Measurements from ENCODE around the gene EFHD1.

Gene EFHD1

GRCh38 chr2:232698556-232699091, 65.2 kb downstream of the EFHD1 start:
- H3K9ac ChIP-seq (ENCODE audit: low read length): peak overlapping the region; percentile 95
- peaks cover 4% of the 10 kb centered on the region; the same call in 1 of the 2 replicates for H4K20me1 ChIP-seq (ENCODE audit: insufficient read depth, low read length)
- H3K4me3 ChIP-seq (ENCODE audit: low read length): peak overlapping the region; percentile 99
- H3K79me2 ChIP-seq (ENCODE audit: low read length): peaks cover 64% of the 10 kb centered on the region
- H3F3A ChIP-seq (ENCODE audit: insufficient read depth, low read length): 0 out of 2 replicates have a peak, but pooled peaks cover 3% of the 10 kb centered on the region
- no peak for TF ChIP-seq CTCF (IDR thresholded peaks at IDR 0.05; ENCODE audit: low read length)
- no peak for TF ChIP-seq EZH2 (optimal IDR thresholded peaks at IDR 0.05; ENCODE audit: low read depth, low read length)
- peak overlapping the region; percentile 87 for H3K4me2 ChIP-seq (ENCODE audit: low read depth, low read length)
- H3K4me1 ChIP-seq (ENCODE audit: low read length): peaks cover 22% of the 10 kb centered on the region
- no peak for DNase-seq
- no peak overlapping the region; the same call in 1 of the 2 replicates for H3K27ac ChIP-seq (ENCODE audit: low read length)
- no peaks in the 10 kb centered on the region for H3K9me2 ChIP-seq (replicated peaks; ENCODE audit: insufficient read depth, low read length)
- no peaks in the 10 kb centered on the region for H3K9me3 ChIP-seq (replicated peaks; ENCODE audit: insufficient read depth, low read length)
- peaks cover 5% of the 10 kb centered on the region; the same call in 1 of the 2 replicates for H3K36me3 ChIP-seq (replicated peaks; ENCODE audit: insufficient read depth, low read length)
- no peaks in the 10 kb centered on the region for H3K27me3 ChIP-seq (replicated peaks; ENCODE audit: insufficient read depth, low read length)
- no peak overlapping the region for H2AFZ ChIP-seq (ENCODE audit: low read length)

- H3F3A ChIP-seq (ENCODE audit: insufficient read depth, low read length): 0 out of 2 replicates have a peak, but pooled peaks cover 3% of the 10 kb centered on the region
- H3K9me3 ChIP-seq (replicated peaks; ENCODE audit: insufficient read depth, low read length): no peaks in the 10 kb centered on the region
- TF ChIP-seq CTCF (IDR thresholded peaks at IDR 0.05; ENCODE audit: low read length): no peak
- TF ChIP-seq EZH2phosphoT487 (IDR thresholded peaks at IDR 0.05; ENCODE audit: low read length): no peak
- no peak for TF ChIP-seq EZH2 (optimal IDR thresholded peaks at IDR 0.05; ENCODE audit: low read depth, low read length)
- H3K9ac ChIP-seq (ENCODE audit: low read length): peak overlapping the region; percentile 95; the same call in 1 of the 2 replicates
- peaks cover 22% of the 10 kb centered on the region for H3K4me1 ChIP-seq (ENCODE audit: low read length)
- peaks cover 69% of the 10 kb centered on the region for H3K79me2 ChIP-seq (ENCODE audit: low read length)
- no peaks in the 10 kb centered on the region for H3K9me2 ChIP-seq (replicated peaks; ENCODE audit: insufficient read depth, low read length)
- peaks cover 4% of the 10 kb centered on the region; the same call in 1 of the 2 replicates for H4K20me1 ChIP-seq (ENCODE audit: insufficient read depth, low read length)
- H3K27ac ChIP-seq (ENCODE audit: low read length): no peak overlapping the region
- DNase-seq: no peak
- H3K27me3 ChIP-seq (replicated peaks; ENCODE audit: insufficient read depth, low read length): no peaks in the 10 kb centered on the region
- H3K4me3 ChIP-seq (ENCODE audit: low read length): no peak overlapping the region; the same call in 1 of the 2 replicates
- no peak overlapping the region for H2AFZ ChIP-seq (ENCODE audit: low read length)
- H3K36me3 ChIP-seq (replicated peaks; ENCODE audit: insufficient read depth, low read length): peaks cover 5% of the 10 kb centered on the region; the same call in 1 of the 2 replicates
- H3K4me2 ChIP-seq (ENCODE audit: low read depth, low read length): peak overlapping the region; percentile 87
These were observed 65.7 kb downstream of the EFHD1 start for GRCh38 chr2:232699110-232699509.

GRCh38 chr2:232700154-232700553, 66.8 kb downstream of the EFHD1 start:
- no peak for TF ChIP-seq CTCF (IDR thresholded peaks at IDR 0.05; ENCODE audit: low read length)
- Histone ChIP-seq H3K9ac (ENCODE audit: low read length) (no peak overlapping the region), H3K4me1 (ENCODE audit: low read length) (peaks cover 22% of the 10 kb centered on the region), H3K27ac (ENCODE audit: low read length) (no peak overlapping the region), H3K27me3 (replicated peaks; ENCODE audit: insufficient read depth, low read length) (no peaks in the 10 kb centered on the region), H3F3A (ENCODE audit: insufficient read depth, low read length) (0 out of 2 replicates have a peak, but pooled peaks cover 3% of the 10 kb centered on the region), H3K9me3 (replicated peaks; ENCODE audit: insufficient read depth, low read length) (no peaks in the 10 kb centered on the region), H3K4me3 (ENCODE audit: low read length) (no peak overlapping the region), H3K4me2 (ENCODE audit: low read depth, low read length) (peak overlapping the region; percentile 87; the same call in 1 of the 2 replicates), H2AFZ (ENCODE audit: low read length) (no peak overlapping the region), H3K36me3 (replicated peaks; ENCODE audit: insufficient read depth, low read length) (peaks cover 5% of the 10 kb centered on the region; the same call in 1 of the 2 replicates), H4K20me1 (ENCODE audit: insufficient read depth, low read length) (peaks cover 4% of the 10 kb centered on the region; the same call in 1 of the 2 replicates), H3K79me2 (ENCODE audit: low read length) (peaks cover 77% of the 10 kb centered on the region), H3K9me2 (replicated peaks; ENCODE audit: insufficient read depth, low read length) (no peaks in the 10 kb centered on the region)
- no peak for DNase-seq

All from MM.1S (cell line).